Ascending aorta (tissue), 2 donors: Measurements from ENCODE around the gene CHRM1. TPM values are rescaled to one million over a fixed set of nuclear protein-coding genes. Genes with fewer than 3 reads are reported as not detected.

Source experiments
- DNase-seq, 2 donors: peaks; one replicate each; pipeline ENCODE4 v3.0.0-alpha.2; 2019; ENCODE audit warnings: low spot score in 2 of 2
- H3K27ac ChIP-seq, 2 donors: fragments of 200-600 bp; sonication (generic); one replicate each; pipeline ENCODE4 v1.5.1; 2016 to 2017; ENCODE audit warnings: mild to moderate bottlenecking in 1 of 2
- H3K27me3 ChIP-seq: fragments of 200-600 bp; sonication (generic); one replicate; pipeline ENCODE4 v1.5.1; 2017
- H3K36me3 ChIP-seq, 2 donors: fragments of 200-600 bp; sonication (generic); one replicate each; pipeline ENCODE4 v1.5.1; 2016
- H3K4me1 ChIP-seq, 2 donors: fragments of 200-600 bp; sonication (generic); one replicate each; pipeline ENCODE4 v1.5.1; 2016 to 2017; ENCODE audit warnings: mild to moderate bottlenecking in 1 of 2
- H3K4me3 ChIP-seq, 2 donors: fragments of 200-600 bp; sonication (generic); one replicate each; pipeline ENCODE4 v1.5.1; 2016 to 2017; ENCODE audit warnings: mild to moderate bottlenecking in 1 of 2
- H3K9me3 ChIP-seq, 2 donors: fragments of 200-600 bp; sonication (generic); one replicate each; pipeline ENCODE4 v1.5.1; 2016
- CTCF ChIP-seq, 3 experiments: fragments of 200-600 bp in 2 of 3; fragments of 450-650 bp in 1 of 3; sonication (generic) in 2 of 3; IDR thresholded peaks; one replicate each; pipeline ENCODE4 v1.5.1; 2016 to 2019; ENCODE audit warnings: antibody characterized with exemption in 3 of 3, mild to moderate bottlenecking in 1 of 3, moderate library complexity in 1 of 3
- intact Hi-C: fragments of 100-400 bp; cut with DNase I; formaldehyde crosslinking; loops from one replicate; pipeline ENCODE4 v1.15.1; 2023
- total RNA-seq: library from RNA; depleted of rRNA; stranded (reverse); fragments of >200 nt; gene quantifications from one replicate; pipeline ENCODE4 v1.1.0, GENCODE V29; 2016

CHRM1 gene
- total RNA-seq, 1 donor from 2014 or later = not detected

DNA sequence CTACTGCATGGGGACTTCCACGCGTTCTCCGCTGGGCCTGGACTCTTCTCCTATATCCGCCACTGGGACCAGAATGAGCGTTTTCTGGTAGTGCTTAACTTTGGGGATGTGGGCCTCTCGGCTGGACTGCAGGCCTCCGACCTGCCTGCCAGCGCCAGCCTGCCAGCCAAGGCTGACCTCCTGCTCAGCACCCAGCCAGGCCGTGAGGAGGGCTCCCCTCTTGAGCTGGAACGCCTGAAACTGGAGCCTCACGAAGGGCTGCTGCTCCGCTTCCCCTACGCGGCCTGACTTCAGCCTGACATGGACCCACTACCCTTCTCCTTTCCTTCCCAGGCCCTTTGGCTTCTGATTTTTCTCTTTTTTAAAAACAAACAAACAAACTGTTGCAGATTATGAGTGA lies 32.8 kb downstream of the CHRM1 start:
- Histone ChIP-seq H3K27ac (no peak overlapping the region), H3K4me3 (no peak overlapping the region), H3K36me3 (peaks cover 56 to 62% of the 10 kb centered on the region in 2 donors), H3K27me3 (no peaks in the 10 kb centered on the region), H3K4me1 (peaks cover 3 to 18% of the 10 kb centered on the region in 2 donors), H3K9me3 (no peaks in the 10 kb centered on the region)
- no peak for DNase-seq
- no peak for TF ChIP-seq CTCF (IDR thresholded peaks at IDR 0.05)
- intact Hi-C loops = loop anchor here (10.0 kb wide), 1 partner anchor 726 kb away; the partner anchor contains the start of gene PLAAT3

DNA sequence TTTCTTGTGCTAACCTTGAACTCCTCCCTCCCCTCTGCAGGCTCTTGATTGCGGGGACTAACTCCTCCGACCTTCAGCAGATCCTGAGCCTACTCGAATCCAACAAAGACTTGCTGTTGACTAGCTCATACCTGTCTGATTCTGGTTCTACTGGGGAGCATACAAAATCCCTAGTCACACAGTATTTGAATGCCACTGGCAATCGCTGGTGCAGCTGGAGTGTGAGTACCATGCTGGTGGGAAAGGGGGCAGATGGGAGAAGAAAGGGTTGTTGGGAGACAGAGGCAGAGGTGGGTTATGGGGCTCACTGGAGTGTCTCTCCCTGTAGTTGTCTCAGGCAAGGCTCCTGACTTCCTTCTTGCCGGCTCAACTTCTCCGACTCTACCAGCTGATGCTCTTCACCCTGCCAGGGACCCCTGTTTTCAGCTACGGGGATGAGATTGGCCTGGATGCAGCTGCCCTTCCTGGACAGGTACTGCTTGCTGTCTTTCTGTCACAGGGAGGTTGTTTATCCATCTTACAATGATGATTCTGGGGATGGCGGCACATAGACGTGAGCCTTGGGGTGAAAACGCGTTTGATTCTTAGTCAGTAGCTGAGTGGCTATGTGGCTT lies 35.9 kb downstream of the CHRM1 start:
- Histone ChIP-seq H3K9me3 (no peaks in the 10 kb centered on the region), H3K27me3 (no peaks in the 10 kb centered on the region), H3K4me1 (peaks cover 5 to 29% of the 10 kb centered on the region in 2 donors), H3K4me3 (no peak overlapping the region), H3K27ac (no peak overlapping the region), H3K36me3 (peaks cover 60 to 74% of the 10 kb centered on the region in 2 donors)
- TF ChIP-seq CTCF (IDR thresholded peaks at IDR 0.05) = no peak
- intact Hi-C loops = loop anchor here (10.0 kb wide), 1 partner anchor 730 kb away; the partner anchor contains the start of gene PLAAT3
- DNase-seq = no peak

GRCh38 chr11:62883673-62884072 lies 37.5 kb downstream of the CHRM1 start:
- no peaks in the 10 kb centered on the region for H3K9me3 ChIP-seq
- no peak for DNase-seq
- H3K4me3 ChIP-seq = peak overlapping the region; percentile 56 to 95
- peaks cover 57 to 65% of the 10 kb centered on the region in 2 donors for H3K36me3 ChIP-seq
- peak overlapping the region; percentile 91 to 98 for H3K27ac ChIP-seq
- no peak for TF ChIP-seq CTCF (IDR thresholded peaks at IDR 0.05)
- H3K27me3 ChIP-seq = no peaks in the 10 kb centered on the region
- intact Hi-C loops = loop anchor here (10.0 kb wide), 1 partner anchor 731 kb away; the partner anchor contains the start of gene PLAAT3
- peaks cover 16 to 43% of the 10 kb centered on the region in 2 donors for H3K4me1 ChIP-seq

- DNase-seq = no peak
- intact Hi-C loops = loop anchor here (10.0 kb wide), 1 partner anchor 732 kb away; the partner anchor contains the start of gene PLAAT3
- H3K27ac ChIP-seq = peak overlapping the region; percentile 91 to 98
- peaks cover 50 to 58% of the 10 kb centered on the region in 2 donors for H3K36me3 ChIP-seq
- H3K27me3 ChIP-seq = no peaks in the 10 kb centered on the region
- H3K4me1 ChIP-seq = peaks cover 17 to 44% of the 10 kb centered on the region in 2 donors
- TF ChIP-seq CTCF (IDR thresholded peaks at IDR 0.05) = no peak
- H3K9me3 ChIP-seq = no peaks in the 10 kb centered on the region
- peak overlapping the region; percentile 56 to 95 for H3K4me3 ChIP-seq
Measured at GRCh38 chr11:62882788-62883501, 38.2 kb downstream of the CHRM1 start.

- Histone ChIP-seq H3K27ac (peak overlapping the region; percentile 91 to 98), H3K4me1 (peaks cover 17 to 44% of the 10 kb centered on the region in 2 donors)
- DNase-seq = no peak
Measured at GRCh38 chr11:62882431-62882749, 38.8 kb downstream of the CHRM1 start.

More at GRCh38 chr11:62882431-62882749, 38.8 kb downstream of the CHRM1 start:
- no peaks in the 10 kb centered on the region for H3K27me3 ChIP-seq
- intact Hi-C loops = loop anchor here (10.0 kb wide), 1 partner anchor 732 kb away; the partner anchor contains the start of gene PLAAT3
- no peak for TF ChIP-seq CTCF (IDR thresholded peaks at IDR 0.05)
- H3K9me3 ChIP-seq = no peaks in the 10 kb centered on the region
- H3K4me3 ChIP-seq = peak overlapping the region; percentile 56 to 95
- H3K36me3 ChIP-seq = peaks cover 44 to 52% of the 10 kb centered on the region in 2 donors
